Glomerular visceral epithelial cell (primary cell): Measurements from ENCODE around the gene PSORS1C1.
"Not testable (repeated sequence)": the region's sequence is repeated elsewhere in the genome, so short reads cannot be mapped to it uniquely, and the experiment has no call there.

Source experiments
- DNase-seq: peaks from one replicate; pipeline ENCODE4 v3.0.0-alpha.2; 2016; ENCODE audit errors: extremely low spot score

Gene PSORS1C1, protein sequence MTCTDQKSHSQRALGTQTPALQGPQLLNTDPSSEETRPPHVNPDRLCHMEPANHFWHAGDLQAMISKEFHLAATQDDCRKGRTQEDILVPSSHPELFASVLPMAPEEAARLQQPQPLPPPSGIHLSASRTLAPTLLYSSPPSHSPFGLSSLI

DNA sequence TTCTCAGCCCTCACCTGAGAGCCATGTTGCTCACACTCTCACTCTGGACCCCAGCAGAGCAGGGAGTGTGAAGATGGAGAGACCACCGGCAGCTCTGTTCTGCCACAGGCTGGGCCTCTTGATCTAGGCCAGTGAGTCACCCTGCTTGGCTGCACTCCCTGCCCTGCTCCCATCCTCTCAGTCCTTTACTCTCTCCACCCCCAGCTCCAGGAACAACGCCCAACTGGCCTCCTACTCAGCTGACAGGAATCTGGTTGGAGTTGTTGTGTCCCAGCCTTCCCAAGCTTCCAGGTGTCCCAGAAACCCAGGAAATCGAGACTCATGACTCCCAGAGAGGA is at the start of gene PSORS1C1:
PSORS1C1 (plus strand) TSS at position 260 of the 338 bp plus-strand sequence. CDS start 14,833 bp downstream, outside the sequence.
- DNase-seq: peak; percentile 92

DNA sequence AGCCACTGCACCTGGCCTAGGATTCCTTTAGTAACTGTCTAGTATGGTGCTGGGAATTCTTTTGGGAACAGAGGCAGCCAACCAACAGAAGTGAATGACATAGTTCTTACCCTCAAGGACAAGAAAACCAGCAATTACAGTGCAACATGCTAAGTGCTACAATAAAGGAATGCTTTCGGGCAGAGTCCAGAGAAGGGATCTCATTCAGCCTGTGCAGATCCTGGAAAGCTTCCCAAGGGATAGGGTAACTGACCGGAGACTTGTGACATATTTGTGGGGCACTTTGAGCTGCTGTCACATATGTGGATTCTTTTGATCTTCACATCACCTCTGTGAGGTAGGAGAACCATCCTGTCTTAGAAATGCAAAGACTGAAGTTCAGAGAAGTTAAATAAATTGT is 49.0 kb upstream of the PSORS1C1 start:
- no peak for DNase-seq

DNA sequence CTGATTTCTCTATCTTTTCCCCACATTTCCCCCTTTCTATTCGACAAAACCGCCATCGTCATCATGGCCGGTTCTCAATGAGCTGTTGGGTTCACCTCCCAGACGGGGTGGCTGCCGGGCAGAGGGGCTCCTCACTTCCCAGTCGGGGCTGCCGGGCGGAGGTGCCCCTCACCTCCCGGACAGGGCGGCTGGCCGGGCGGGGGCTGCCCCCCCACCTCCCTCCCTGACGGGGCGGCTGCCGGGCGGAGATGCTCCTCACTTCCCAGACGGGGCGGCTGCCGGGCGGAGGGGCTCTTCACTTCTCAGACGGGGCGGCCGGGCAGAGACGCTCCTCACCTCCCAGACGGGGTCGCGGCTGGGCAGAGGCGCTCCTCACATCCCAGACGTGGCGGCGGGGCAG is 47.6 kb upstream of the PSORS1C1 start:
- not testable (repeated sequence) for DNase-seq

DNA sequence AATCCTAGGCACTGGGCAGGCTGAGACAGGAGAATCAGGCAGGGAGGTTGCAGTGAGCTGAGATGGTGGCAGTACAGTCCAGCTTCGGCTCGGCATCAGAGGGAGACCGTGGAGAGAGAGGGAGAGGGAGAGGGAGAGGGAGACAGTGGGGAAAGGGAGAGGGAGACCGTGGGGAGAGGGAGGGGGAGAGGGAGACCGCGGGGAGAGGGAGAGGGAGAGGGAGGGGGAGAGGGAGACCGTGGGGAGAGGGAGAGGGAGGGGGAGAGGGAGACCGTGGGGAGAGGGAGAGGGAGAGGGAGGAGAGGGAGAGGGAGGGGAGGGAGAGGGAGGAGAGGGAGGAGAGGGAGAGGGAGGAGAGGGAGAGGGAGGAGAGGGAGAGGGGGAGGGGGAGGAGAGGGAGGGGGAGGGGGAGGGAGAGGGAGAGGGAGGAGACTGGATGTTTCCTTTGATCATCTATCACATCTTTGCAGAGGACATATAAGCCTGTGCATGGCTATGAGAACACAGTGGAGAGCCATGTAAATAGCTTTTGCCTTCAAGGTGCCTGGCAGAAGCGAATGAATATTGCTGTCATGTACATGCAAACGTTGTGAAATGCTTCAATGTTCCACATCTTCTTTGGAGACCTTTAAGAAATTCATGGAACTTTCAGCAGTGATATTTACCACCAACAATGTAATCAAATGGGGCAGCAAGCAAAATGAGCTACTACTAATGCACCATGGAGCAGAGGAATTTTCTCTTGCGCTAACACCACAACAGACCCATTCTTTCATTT is 46.5 kb upstream of the PSORS1C1 start:
- not testable (repeated sequence) for DNase-seq

DNA sequence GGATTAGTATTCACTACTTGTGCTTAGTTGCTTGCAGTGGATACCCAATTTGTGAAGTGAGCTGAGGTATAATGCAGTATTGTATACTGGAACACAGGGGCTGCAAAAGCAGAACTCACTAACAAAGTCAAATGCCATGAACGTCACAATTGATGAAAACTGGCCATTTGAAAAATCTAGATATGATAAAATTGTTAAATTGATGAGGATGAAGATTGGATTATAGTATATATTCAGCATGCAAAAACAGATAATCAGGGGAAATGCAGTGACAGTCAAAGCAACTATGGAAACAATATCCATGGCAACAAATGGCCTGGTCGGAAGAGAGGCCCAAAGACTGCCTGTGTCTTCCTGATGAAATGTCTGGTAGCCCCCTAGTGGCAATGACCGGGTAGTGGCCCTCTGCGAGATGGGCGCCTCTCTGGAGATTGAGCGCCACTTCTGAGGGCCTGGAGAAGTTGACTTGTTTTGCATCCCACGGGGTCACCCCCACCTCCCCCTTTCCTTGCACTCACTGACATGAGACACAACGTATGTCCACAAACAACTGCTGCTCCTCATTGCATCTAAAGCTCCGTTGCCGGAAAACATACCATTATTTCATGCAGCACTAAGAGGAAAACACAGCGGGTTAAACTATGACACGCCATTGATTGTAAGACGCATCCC is 45.8 kb upstream of the PSORS1C1 start:
- peak; percentile 82 for DNase-seq

DNA sequence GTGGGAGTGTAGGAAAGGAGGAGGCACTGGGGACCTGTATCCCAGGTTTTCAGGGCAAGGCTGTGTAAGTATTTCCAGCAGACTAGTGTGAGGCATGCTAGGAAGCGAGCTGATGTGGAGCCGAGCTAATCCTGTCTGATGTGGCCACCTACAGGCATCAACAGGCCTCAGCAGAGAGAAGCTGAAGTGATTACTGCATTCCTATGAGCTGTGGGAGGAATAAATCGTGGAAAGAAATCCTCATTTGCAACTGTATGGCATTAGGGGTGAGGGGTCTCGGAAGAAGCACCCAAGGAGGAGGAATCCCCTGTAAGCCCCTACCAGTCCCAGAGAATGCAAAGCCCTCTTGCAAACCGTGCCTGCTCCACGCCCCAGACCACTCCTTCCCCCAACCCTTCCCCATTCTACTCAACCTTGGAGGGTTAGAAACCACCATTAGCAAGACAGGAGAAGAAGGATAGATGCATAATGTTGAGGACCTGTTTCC is 43.8 kb upstream of the PSORS1C1 start:
- peak; percentile 84 for DNase-seq

DNA sequence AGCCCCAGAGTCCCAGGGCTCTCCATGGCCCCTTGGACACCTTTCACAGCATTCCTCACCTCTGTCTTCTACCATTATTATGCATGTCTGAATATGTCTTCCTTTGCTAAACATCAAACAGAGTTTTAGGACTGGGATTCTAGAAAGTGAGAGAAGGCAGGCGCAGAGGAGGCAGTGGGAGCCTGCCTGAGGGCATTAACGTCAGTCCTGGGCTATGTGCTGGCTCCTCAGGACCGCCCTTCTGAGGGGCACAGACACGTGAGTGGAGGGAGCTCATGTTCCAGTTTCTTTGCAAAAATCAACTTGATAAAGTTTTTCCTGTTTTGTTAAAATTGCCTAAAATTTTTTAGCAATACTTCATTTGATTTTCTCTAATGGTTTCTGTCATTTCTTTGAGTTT is 40.2 kb upstream of the PSORS1C1 start:
- DNase-seq: no peak

DNA sequence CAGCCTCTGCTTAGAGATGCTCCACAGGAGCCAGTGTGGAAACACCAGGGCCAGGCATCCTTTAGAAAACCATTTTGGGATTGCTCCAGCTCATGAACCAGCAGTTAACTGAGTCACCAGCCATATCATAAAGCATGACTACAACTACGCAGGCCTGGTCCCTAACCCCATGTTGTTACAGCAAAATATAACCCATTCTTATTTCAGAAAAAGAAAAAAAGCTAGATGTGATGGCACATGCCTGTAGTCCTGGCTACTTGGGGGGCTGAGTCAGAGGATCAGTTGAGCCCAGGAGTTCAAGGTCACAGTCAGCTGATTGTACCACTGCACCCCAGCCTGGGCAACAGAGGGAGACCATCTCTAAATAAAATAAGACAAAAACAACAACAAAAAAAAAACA is 39.1 kb upstream of the PSORS1C1 start:
- no peak for DNase-seq

DNA sequence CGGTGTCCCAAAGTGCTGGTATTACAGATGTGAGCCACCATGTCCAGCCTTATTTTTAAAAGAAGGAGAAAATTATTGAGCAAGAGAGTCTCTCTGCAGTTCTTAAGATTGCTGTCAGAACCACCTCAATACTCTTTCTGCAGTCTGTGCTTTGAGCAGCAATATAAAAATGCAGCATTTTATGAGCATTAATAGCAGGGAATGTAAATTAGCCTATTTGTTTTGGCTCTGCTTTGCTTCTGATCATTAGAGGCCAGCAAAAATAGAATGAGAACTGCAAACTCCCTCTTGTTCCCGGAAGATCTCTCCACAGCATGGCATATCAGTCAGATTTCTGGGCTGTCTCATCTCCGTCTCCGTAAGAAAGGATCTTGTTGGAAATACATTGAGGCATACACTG is 38.0 kb upstream of the PSORS1C1 start:
- no peak for DNase-seq

DNA sequence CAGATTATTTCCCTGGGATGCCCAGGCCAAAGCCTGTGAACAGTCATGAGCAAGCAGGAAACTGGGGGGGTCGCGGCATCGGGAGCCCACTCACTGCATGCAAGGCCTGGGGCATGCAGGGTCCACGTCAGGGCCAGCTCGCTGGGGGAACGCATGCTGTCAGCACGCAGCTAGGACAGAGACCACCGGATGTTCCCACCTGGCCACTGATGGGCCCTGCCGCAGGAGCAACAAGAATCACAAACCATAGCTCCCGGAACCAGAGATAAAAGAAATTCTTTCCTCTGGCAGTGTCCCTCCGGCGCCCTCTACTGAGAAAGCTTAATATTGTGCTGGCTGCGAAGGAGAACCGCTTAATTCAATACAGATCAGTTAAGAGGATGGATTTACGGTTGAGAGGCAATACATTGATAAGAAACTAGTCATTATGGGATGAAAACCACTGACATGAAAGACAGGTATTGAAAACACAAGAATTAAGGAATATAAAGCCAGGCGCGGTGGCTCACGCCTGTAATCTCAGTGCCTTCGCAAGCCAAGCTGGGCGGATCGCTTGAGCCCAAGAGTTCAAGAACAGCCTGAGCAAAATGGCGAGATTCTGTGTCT is 34.8 kb upstream of the PSORS1C1 start:
- peak; percentile 71 for DNase-seq

DNA sequence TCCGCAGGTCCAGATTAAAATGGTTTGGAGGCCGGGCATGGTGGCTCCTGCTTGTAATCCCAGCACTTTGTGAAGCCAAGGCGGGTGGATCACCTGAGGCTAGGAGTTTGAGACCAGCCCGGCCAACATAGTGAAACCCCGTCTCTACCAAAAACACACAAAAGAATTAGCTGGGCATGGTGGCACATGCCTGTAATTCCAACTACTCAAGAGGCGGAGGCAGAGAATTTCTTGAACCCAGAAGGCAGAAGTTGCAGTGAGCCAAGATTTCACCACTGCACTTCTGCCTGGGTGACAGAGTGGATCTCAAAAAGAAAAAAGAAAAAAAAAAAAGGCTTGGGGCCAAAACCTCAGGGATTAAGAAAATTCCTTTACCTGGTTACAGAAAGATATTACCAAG is 32.7 kb upstream of the PSORS1C1 start:
- no peak for DNase-seq

DNA sequence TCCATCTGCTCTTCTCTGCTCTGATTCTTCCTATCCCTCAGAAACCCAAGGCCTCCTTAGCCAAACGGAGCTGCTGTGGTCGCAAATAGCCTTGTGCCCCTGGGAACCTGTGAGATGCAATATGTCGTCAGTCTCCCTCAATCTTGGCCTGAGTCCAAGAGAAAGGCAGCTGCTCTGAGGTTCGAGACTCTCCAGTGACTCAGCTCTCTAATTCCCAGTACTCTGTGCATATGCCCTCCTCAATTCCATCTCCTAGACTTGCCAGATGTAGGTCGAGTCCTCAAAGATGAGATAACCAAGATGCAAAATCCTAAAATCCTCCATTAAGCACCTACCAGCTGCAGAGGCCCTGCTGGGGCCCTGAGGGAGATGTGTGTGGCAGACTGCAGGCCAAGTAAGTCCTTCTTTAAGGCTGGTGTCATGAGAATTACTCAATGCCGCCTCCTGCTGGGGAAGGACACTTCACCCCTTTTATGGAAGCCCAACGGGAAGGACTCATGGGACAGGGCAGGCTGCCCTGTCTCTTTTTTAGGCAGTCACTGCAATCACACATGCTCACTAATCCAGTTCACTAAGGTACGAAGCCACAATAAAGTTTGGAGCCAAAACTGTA is 30.8 kb upstream of the PSORS1C1 start:
- DNase-seq: peak; percentile 53

DNA sequence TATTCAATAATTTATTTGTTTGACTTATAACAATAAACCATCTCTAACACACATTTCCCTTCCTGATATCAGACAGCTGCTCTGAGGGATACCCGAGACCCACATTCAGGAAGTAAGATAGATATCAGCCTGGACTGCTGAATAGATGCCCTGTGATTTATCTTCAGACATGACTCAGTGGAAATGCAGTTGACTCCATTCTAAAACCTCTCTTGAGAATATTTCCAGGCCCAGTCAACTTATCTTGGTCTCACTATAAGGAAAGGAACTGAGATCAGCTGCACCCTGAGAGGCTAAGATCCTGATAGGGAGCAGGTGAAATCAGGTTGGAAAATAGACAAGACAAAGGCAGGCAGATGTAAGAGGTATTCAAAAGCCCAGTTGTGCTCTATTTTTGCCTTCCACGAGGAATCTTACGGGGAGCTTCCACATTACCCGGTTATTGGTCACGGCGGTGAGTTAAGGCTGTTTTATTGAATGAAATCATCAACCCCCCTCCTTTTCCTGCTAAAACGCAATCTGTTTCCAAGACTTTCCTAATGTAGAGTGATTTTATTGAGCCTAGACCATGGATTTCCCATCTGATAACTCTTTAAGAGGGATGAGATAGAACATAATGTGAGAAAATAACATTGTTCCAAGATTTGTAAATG is 27.7 kb upstream of the PSORS1C1 start:
- DNase-seq: peak; percentile 54

DNA sequence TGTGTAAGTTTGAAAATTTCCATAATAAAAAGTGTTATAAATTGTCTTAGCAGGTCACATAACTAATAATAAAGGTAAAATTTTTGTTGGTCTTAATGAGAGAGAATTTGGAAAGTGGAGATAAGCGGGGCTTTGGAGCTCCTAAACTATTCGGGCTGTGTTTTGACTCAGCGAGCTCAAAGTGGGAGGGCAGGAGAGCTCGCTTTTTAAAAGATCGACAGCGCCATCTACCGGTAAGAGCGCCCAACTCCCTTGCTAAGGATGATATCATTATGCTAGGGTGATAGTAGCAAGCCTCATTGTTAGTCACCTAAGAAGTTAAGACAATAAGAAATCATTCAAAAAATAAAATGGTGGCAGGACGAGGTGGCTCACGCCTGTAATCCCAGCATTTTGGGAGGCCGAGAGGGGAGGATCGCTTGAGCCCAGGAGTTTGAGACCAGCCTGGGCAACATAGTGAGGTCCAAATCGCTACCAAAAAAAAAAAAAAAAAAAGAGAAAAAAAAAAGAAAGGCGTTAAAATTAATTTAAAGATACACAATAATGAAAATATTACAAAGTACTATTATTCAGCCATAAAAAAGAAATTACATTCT is 27.0 kb upstream of the PSORS1C1 start:
- peak; percentile 91 for DNase-seq

DNA sequence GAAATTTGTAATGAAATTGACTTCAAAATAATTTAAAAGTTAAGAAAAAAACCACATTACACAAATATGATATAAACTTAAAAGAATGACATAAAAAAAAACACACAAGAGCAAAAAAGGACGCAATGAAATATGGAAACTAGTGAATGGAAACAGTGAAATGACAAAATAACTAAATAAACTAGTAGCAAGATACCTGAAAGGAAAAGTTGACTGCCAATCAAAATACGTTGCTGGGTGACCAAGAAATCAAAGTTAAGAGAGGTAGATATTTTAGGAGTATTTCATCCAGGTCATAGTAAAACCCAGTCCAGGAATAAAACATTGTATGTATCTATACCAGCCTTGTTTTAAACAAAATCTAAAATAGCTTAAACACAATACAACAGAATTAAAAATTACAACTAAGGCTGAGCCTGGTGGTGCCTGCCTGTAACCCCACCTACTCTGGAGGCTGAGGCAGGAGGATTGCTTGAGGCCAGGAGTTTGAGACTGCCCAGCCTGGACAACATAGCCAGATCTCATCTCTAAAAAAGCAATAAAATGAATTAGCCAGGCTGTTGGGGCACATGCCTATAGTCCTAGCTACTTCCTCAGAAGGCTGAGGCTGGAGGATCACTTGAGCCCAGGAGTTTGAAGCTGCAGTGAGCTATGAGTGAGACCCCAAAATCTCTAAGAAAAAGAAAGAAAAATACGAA is 24.2 kb upstream of the PSORS1C1 start:
- no peak for DNase-seq

DNA sequence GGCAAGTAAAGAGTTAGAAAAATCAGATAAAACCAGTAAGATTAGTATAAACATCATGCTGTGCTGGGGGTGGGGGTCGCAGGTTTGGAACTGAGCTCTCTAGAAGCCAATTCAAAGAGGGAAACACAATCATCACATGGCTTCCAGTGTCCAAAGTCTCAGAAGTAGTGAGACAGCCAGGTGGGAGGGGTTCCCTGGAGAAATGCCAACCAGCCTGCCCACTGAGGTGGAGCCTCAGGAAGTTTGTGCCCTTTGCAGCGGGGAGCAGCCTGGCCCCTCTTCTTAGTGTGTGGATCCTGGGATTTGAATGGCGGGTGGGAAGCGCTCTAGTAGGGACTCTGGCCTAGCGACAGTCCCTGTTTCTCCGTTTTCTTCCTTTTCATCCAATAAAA is 23.6 kb upstream of the PSORS1C1 start:
- no peak for DNase-seq

DNA sequence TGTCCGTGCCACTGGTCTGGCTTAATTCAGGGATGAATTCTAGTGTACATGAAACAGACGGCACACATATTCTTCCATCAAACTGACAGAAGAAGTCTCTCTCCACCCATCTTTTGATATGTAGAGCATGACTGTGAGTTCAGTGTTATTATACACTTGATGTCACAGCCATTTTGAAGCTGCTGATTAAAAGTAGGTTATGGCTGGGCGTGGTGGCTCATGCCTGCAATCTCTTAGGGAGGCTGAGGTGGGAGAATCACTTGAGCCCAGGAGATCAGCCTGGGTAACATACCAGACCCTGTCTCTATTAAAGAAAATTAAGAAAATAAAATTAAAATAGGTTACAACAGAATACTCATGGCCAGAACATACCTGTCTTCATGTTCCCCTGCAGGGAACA is 22.9 kb upstream of the PSORS1C1 start:
- DNase-seq: no peak

DNA sequence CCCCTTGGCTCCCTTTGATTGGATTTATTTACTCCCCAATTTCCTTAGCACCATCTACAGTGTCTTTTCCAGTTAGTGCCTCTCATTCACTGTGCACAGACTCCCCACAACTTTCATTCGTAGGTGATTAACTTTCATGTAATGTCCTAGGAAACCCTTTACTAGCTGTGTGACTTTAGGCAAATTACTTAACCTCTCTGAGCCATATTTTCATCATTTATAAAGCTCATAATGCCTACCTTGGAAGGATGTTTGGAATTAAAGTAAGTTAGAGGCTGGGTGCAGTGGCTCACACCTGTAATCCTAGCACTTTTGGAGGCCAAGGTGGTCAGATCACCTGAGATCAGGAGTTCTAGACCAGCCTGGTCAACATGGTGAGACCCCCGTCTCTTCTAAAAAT is 22.4 kb upstream of the PSORS1C1 start:
- DNase-seq: no peak

DNA sequence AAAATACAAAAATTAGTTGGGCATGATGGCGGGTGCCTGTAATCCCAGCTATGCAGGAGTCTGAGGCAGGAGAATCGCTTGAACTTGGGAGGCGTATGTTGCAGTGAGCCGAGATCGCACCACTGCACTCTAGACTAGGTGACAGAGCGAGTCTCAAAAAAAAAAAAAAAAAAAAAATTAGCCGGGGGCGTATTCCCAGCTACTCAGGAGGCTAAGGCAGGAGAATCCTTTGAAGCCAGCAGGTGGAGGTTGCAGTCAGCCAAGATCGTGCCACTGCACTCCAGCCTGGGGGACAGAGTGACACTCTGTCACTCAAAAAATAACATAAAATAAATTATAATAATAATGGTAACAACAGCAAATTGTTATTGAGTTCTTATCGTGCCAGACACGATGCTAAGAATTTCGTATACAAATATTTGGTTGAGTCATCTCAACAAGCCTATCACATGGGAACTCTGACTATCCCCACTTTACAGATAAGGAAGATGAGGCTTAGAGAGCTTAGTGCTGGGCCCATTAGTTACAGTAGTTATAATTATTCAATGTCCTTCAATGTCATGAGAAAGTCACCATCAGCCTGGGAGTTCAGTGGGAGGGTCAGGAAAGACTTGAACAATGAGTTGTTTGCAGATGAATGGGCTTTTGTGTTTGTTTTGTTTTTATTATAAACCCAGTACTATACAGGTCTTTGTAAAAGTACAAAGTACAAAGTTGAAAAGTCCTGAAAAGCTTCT is 21.7 kb upstream of the PSORS1C1 start:
- DNase-seq: no peak

DNA sequence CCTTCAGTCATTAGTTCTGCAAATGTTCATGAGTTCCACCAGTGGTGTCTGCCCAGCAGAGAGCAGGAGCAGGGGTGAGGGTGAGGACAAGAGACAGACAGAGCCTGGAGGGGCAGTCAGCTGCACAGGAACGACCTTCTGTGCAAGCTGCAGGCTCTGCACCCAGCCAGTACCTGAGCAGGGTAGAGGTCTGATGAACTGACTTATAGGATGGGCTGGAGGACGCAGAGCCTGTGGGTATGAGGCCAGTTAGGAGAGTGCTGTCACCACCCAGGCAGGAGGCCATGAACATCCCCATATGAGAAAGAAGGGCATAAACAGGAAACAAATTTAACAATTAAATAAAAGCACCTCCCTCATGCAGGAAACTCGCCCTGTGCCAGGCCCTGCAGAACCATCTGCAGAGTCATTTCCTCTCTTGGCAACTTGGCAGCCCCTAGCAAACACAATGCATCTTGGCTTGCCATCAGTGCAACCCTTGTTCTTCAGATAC is 20.2 kb upstream of the PSORS1C1 start:
- no peak for DNase-seq
